Loucy (cell line): ENCODE data around the gene INSR.
A peak's percentile ranks its signal among the peaks of the same experiment; 100 is the strongest.

ENCODE experiments used
- H2AFZ ChIP-seq: fragments of 200-600 bp; sonication (generic); 2 replicates; pipeline ENCODE4 v1.6.0; 2016; ENCODE audit warnings: antibody characterized with exemption, mild to moderate bottlenecking, low read length, moderate library complexity
- H3F3A ChIP-seq: fragments of 200-600 bp; 2 replicates; pipeline ENCODE4 v1.6.0; 2016; ENCODE audit warnings: antibody characterized with exemption, low read depth, mild to moderate bottlenecking
- H3K27me3 ChIP-seq: fragments of 200-600 bp; sonication (generic); 2 replicates; pipeline ENCODE4 v1.6.1; 2014; ENCODE audit warnings: low read length, mild to moderate bottlenecking; ENCODE audit not compliant: insufficient read depth, poor library complexity, severe bottlenecking
- H3K36me3 ChIP-seq: fragments of 200-600 bp; sonication (generic); 2 replicates; pipeline ENCODE4 v1.6.1; 2016; ENCODE audit warnings: low read length; ENCODE audit not compliant: insufficient read depth
- H3K4me1 ChIP-seq: fragments of 200-600 bp; sonication (generic); 2 replicates; pipeline ENCODE4 v1.5.1; 2014; ENCODE audit warnings: low read length, mild to moderate bottlenecking; ENCODE audit not compliant: insufficient read depth, poor library complexity, severe bottlenecking
- H3K4me2 ChIP-seq: fragments of 200-600 bp; sonication (generic); 2 replicates; pipeline ENCODE4 v1.6.0; 2014; ENCODE audit warnings: antibody characterized with exemption, low read length, low read depth, mild to moderate bottlenecking; ENCODE audit not compliant: poor library complexity, severe bottlenecking
- H3K4me3 ChIP-seq: fragments of 200-600 bp; sonication (generic); 2 replicates; pipeline ENCODE4 v1.5.1; 2014; ENCODE audit warnings: low read length, mild to moderate bottlenecking, mixed read lengths; ENCODE audit not compliant: poor library complexity, severe bottlenecking
- H3K79me2 ChIP-seq: fragments of 200-600 bp; sonication (generic); 2 replicates; pipeline ENCODE4 v1.6.1; 2014; ENCODE audit warnings: low read length; ENCODE audit not compliant: insufficient read depth
- H3K9ac ChIP-seq: fragments of 200-600 bp; sonication (generic); 2 replicates; pipeline ENCODE4 v1.6.0; 2014; ENCODE audit warnings: mild to moderate bottlenecking, low read depth, low read length, moderate library complexity; ENCODE audit not compliant: poor library complexity, severe bottlenecking
- H3K9me2 ChIP-seq: fragments of 200-600 bp; sonication (generic); replicated peaks from 2 replicates; pipeline ENCODE4 v1.6.1; 2016; ENCODE audit warnings: low read depth, low read length, mixed read lengths
- H3K9me3 ChIP-seq: fragments of 200-600 bp; sonication (generic); 2 replicates; pipeline ENCODE4 v1.6.1; 2014; ENCODE audit warnings: mild to moderate bottlenecking, antibody characterized with exemption, low read length, low read depth; ENCODE audit not compliant: insufficient read depth
- H4K20me1 ChIP-seq: fragments of 200-600 bp; sonication (generic); 2 replicates; pipeline ENCODE4 v1.6.0; 2014; ENCODE audit warnings: antibody characterized with exemption, low read length, mild to moderate bottlenecking; ENCODE audit not compliant: insufficient read depth, poor library complexity, severe bottlenecking
- CTCF ChIP-seq: fragments of 200-600 bp; sonication (generic); conservative IDR thresholded peaks from 2 replicates; pipeline ENCODE4 v1.5.1; 2014; ENCODE audit warnings: mild to moderate bottlenecking, antibody characterized with exemption, low read length
- EZH2phosphoT487 ChIP-seq: fragments of 200-600 bp; IDR thresholded peaks from 2 replicates; pipeline ENCODE4 v1.6.1; 2018; ENCODE audit warnings: antibody characterized with exemption, mild to moderate bottlenecking, moderate library complexity, borderline replicate concordance

Gene INSR

GRCh38 chr19:7099597-7099921, 194.7 kb downstream of the INSR start:
- Histone ChIP-seq H3K4me1 (peaks cover 15% of the 10 kb centered on the region), H3K9me3 (peaks cover 6% of the 10 kb centered on the region; the same call in 1 of the 2 replicates), H3K79me2 (no peaks in the 10 kb centered on the region; the same call in 1 of the 2 replicates), H3F3A (no peaks in the 10 kb centered on the region), H3K9ac (peak overlapping the region; percentile 93), H3K4me3 (peak overlapping the region; percentile 87), H3K4me2 (peak overlapping the region; percentile 86), H3K27me3 (no peaks in the 10 kb centered on the region), H2AFZ (peak overlapping the region; percentile 99), H4K20me1 (no peaks in the 10 kb centered on the region), H3K36me3 (no peaks in the 10 kb centered on the region), H3K9me2 (no peaks in the 10 kb centered on the region)
- TF ChIP-seq EZH2phosphoT487 (no peak), CTCF (no peak)

- no peaks in the 10 kb centered on the region; the same call in 1 of the 2 replicates for H3K79me2 ChIP-seq
- H4K20me1 ChIP-seq = no peaks in the 10 kb centered on the region
- H3K9me2 ChIP-seq = no peaks in the 10 kb centered on the region
- peak overlapping the region; percentile 87 for H3K4me3 ChIP-seq
- peaks cover 15% of the 10 kb centered on the region for H3K4me1 ChIP-seq
- peaks cover 7% of the 10 kb centered on the region; the same call in 1 of the 2 replicates for H3K9me3 ChIP-seq
- peak overlapping the region; percentile 93 for H3K9ac ChIP-seq
- no peaks in the 10 kb centered on the region for H3K27me3 ChIP-seq
- peak overlapping the region; percentile 86 for H3K4me2 ChIP-seq
- H3F3A ChIP-seq = no peaks in the 10 kb centered on the region
- peak overlapping the region; percentile 99 for H2AFZ ChIP-seq
- no peaks in the 10 kb centered on the region for H3K36me3 ChIP-seq
- TF ChIP-seq EZH2phosphoT487 (no peak), CTCF (no peak)
Measured at GRCh38 chr19:7098701-7099596, 195.3 kb downstream of the INSR start.

- peak overlapping the region; percentile 86 for H3K4me2 ChIP-seq
- peak overlapping the region; percentile 99; the same call in 1 of the 2 replicates for H2AFZ ChIP-seq
- no peaks in the 10 kb centered on the region for H3F3A ChIP-seq
- peak overlapping the region; percentile 93 for H3K9ac ChIP-seq
- no peaks in the 10 kb centered on the region for H3K9me2 ChIP-seq
- H3K36me3 ChIP-seq = no peaks in the 10 kb centered on the region
- H3K79me2 ChIP-seq = no peaks in the 10 kb centered on the region; the same call in 1 of the 2 replicates
- peaks cover 7% of the 10 kb centered on the region; the same call in 1 of the 2 replicates for H3K9me3 ChIP-seq
- peak overlapping the region; percentile 87 for H3K4me3 ChIP-seq
- H3K4me1 ChIP-seq = peaks cover 15% of the 10 kb centered on the region
- no peaks in the 10 kb centered on the region for H3K27me3 ChIP-seq
- no peak for TF ChIP-seq EZH2phosphoT487
- H4K20me1 ChIP-seq = no peaks in the 10 kb centered on the region
Measured at GRCh38 chr19:7098096-7098495, 196.1 kb downstream of the INSR start.
